Measurements from ENCODE around the gene C15orf62.

Gene C15orf62

DNA sequence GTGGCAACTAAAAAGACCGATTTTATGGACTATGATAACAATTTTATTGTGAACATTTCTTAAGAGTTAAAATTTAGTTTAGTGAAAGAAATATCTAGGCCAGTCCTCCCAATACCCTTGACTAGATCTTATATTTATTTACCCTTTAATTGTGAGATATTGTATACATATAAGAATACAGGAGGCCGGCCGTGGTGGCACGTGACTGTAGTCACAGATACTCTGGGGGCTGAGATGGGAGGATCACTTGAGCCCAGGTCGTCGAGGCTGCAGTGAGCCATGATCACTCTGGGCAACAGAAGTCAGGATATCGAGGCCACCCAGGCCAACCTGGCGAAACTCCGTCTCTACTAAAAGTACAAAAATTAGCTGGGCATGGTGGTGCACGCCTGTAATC is 14.0 kb upstream of the C15orf62 start:
- no peak for DNase-seq (ENCODE audit: low read depth)
- H3K4me3 ChIP-seq (replicated peaks; ENCODE audit: low read depth, low read length) = peak overlapping the region; percentile 97
- TF ChIP-seq, protein P1, sequence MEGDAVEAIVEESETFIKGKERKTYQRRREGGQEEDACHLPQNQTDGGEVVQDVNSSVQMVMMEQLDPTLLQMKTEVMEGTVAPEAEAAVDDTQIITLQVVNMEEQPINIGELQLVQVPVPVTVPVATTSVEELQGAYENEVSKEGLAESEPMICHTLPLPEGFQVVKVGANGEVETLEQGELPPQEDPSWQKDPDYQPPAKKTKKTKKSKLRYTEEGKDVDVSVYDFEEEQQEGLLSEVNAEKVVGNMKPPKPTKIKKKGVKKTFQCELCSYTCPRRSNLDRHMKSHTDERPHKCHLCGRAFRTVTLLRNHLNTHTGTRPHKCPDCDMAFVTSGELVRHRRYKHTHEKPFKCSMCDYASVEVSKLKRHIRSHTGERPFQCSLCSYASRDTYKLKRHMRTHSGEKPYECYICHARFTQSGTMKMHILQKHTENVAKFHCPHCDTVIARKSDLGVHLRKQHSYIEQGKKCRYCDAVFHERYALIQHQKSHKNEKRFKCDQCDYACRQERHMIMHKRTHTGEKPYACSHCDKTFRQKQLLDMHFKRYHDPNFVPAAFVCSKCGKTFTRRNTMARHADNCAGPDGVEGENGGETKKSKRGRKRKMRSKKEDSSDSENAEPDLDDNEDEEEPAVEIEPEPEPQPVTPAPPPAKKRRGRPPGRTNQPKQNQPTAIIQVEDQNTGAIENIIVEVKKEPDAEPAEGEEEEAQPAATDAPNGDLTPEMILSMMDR (IDR thresholded peaks at IDR 0.05; ENCODE audit: low read length, missing control alignments) = no peak

DNA sequence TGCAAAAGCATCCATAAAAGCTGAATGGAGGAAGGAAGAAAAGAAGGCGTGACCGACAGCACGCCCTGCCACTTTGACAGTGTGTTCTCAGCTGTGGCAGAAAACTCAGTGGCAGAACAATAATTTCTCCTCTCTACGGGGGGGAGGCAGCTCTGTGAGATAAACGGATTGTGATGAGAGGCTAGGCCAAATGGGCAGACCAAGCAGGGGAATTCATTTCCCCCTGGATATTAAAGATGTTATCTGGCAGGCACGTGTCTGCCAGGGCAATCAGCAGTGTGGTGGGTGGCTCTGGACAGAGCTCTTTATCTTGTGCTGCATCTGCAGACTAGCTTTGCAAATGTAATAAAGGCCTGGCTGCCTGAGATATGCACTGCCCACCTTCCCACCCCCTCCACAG is 12.8 kb upstream of the C15orf62 start:
- DNase-seq (ENCODE audit: low read depth) = no peak
- H3K4me3 ChIP-seq (replicated peaks; ENCODE audit: low read depth, low read length) = no peak overlapping the region
- TF ChIP-seq, protein P1 (IDR thresholded peaks at IDR 0.05; ENCODE audit: low read length, missing control alignments) = no peak

DNA sequence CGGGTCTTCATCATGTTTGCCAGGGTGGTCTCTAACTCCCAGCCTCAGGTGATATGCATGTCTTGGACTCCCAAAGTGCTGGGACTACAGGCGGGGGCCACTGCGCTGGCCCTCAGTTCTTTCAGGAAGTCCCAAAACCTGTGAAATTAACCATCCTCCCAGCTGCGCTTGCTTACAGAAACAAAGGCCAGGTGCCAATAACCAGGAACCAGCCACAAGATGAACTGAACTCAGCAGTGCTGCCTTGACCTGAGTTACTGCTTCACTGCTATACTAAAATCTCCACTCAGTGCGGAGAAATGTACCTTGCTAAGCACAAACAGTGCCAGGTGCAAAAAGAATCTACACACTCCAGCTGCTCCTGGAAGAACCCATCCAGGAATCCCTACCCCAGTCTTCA is 9.8 kb upstream of the C15orf62 start:
- TF ChIP-seq, protein P1 (IDR thresholded peaks at IDR 0.05; ENCODE audit: low read length, missing control alignments) = no peak
- DNase-seq (ENCODE audit: low read depth) = no peak
- no peak overlapping the region for H3K4me3 ChIP-seq (replicated peaks; ENCODE audit: low read depth, low read length)

DNA sequence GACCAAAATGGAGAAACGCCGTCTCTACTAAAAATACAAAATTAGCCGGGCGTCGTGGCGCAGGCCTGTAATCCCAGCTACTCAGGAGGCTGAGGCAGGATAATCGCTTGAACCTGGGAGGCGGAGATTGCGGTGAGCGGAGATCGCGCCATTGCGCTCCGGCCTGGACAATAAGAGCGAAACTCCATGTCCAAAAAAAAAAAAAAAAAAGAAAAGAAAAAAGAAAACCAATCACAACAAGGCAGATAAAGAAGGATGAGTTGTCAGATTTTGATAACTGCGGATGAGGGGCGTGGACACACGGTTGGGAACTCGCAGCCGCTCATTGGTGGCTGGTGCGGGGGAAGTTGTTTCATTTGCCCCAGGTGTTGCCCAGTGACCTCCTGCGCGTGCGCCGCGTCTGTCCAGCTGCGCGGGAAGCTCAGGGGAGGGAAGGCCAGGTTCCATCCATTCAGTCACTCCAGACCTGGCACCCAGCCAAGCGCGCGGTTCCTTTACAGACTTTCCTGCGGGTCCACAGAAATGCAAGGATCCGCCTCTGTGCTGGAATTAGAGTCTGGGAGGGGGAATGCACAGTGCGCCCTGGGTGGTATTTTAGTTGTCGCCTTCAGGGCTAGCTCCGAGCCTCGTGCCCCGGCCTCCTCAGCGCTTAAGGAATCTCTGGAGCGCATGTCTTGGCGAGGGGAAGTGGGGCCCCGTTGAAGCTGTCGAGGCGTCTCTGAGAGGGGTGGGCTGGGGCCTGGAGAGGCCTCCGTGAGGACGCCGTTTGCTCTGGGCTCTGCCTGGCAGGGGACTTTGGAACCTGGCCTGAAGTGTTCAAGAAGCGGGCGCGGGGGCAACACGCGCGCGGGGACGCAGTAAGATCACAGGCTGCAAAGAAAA is 6.6 kb upstream of the C15orf62 start:
- DNase-seq (ENCODE audit: low read depth) = peak; percentile 50
- TF ChIP-seq, protein P1 (IDR thresholded peaks at IDR 0.05; ENCODE audit: low read length, missing control alignments) = no peak
- peak overlapping the region; percentile 55 for H3K4me3 ChIP-seq (replicated peaks; ENCODE audit: low read depth, low read length)

DNA sequence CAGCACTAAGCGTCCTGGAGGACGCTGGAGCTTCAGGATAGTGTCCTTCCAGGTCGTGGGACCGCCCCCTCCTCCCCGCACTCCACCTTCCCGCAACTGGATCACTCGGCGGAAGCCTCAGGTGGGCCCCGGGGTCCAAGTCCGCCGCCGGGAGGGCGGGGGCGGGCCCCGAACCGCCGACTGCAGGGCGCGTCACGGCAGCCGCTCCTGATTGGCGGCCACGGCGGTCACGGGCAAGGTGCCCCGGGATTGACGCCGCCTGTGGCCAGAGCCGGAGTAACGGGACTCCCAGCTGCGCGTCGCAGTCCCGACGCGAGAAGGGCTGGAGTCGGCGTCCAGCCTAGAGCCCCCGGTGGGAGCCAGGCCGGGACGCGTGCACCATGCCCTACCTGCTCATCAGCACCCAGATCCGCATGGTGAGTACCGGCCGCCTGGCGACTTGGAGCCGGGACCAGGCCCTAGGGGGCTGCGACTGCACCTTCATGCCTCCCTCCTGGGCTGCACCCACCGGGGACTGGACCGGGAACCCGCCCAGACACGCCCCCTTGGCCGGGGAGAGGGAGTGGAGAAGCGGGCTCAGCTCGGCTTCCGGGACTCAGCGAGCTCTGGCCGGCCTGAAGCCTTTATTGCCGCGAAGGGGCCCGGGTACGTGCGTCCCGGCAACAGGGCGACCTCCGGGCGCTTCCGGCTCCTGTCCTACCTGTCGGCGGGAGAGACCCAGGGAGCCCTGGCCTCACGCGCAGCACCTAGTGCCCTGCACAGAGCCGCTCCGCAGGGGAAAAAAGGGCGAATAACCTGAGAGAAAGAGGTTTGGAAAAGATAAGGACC is 5.8 kb upstream of the C15orf62 start, which contains the start of gene GCHFR:
GCHFR (plus strand) TSS at position 268 of the 828 bp plus-strand sequence; CDS start at position 381, 113 bp downstream.
- TF ChIP-seq, protein P1 (IDR thresholded peaks at IDR 0.05; ENCODE audit: low read length, missing control alignments) = peak; percentile 10
- peak within 1 kb of the TSS; percentile 55 for H3K4me3 ChIP-seq (replicated peaks; ENCODE audit: low read depth, low read length)
- peak; percentile 59 for DNase-seq (ENCODE audit: low read depth)

DNA sequence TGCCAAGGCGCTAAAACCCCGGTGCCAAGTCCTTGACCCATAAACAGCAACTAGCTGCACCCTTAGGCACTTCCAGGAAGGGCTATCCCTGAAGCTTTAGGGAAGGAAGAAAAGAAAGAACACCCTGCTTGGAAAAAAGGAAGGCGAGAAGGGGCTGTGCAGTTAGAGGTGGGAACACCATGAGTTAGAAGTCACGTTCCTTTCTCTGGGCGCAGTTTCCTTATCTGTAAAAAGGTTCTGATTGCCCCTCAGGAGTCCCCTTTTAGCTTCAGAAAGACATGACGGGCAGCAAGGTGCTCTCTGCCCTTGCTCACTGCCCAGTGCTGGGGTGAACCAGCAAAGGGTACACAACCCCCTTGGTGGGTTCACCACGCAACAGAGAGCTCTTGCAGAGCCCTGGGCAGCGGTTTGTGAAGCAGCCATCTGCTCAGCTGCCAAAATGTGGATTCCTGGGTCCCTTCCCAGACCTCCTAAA is 5.1 kb upstream of the C15orf62 start:
- TF ChIP-seq, protein P1 (IDR thresholded peaks at IDR 0.05; ENCODE audit: low read length, missing control alignments) = no peak
- no peak for DNase-seq (ENCODE audit: low read depth)

More for the DNA sequence above, 5.1 kb upstream of the C15orf62 start:
- H3K4me3 ChIP-seq (replicated peaks; ENCODE audit: low read depth, low read length) = peak overlapping the region; percentile 55
